GM12891 (cell line): ENCODE measurements around the gene SOX10.

ENCODE experiments used
- POLR2A ChIP-seq: IDR thresholded peaks from 2 replicates; pipeline ENCODE4 v1.6.1; 2011; ENCODE audit warnings: low read depth, low read length, control low read depth
- POLR2AphosphoS5 ChIP-seq: IDR thresholded peaks from 2 replicates; pipeline ENCODE4 v1.6.1; 2011; ENCODE audit warnings: low read depth, low read length, control low read depth
- POU2F2 ChIP-seq: IDR thresholded peaks from 2 replicates; pipeline ENCODE4 v1.6.1; 2011; ENCODE audit warnings: low read depth, mild to moderate bottlenecking, control low read depth, low read length, moderate library complexity
- TAF1 ChIP-seq: IDR thresholded peaks from 2 replicates; pipeline ENCODE4 v1.6.1; 2011; ENCODE audit warnings: low read depth, low read length, control low read depth

DNA sequence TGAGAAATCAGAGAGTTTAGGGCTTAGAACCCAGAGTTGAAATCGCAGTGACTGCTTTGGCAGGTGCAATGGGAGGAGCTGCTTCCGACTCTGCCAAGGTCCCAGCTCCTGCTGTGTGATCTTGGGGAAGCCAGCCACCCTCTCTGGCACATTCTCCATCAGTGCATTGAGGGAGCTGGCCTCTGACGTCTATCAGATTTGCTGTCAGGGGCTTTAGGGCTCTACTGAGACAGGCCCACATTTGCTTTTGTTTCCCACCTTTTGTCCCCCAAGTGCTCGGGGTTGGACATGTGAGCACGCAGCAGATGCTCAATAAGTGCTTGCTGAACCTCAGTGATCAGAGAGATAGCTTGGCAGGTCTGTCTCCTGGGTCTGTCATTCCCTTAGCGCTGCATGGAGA, 10.6 kb upstream of the SOX10 start:
- no peak for TF ChIP-seq POLR2A
- TF ChIP-seq TAF1, result no peak
- TF ChIP-seq POLR2AphosphoS5, result no peak
- TF ChIP-seq POU2F2, result no peak
